ENCODE measurements around the gene PNMA3.
"Not testable (repeated sequence)": the region's sequence is repeated elsewhere in the genome, so short reads cannot be mapped to it uniquely, and the experiment has no call there.

Gene PNMA3

GRCh38 chrX:153074262-153074899, 18.1 kb downstream of the PNMA3 start:
- DNase-seq = no peak

GRCh38 chrX:153074935-153075334, 18.7 kb downstream of the PNMA3 start:
- DNase-seq = no peak

- no peak for DNase-seq
Observed at GRCh38 chrX:153075366-153075765, 19.1 kb downstream of the PNMA3 start.

- DNase-seq = not testable (repeated sequence)
Observed at GRCh38 chrX:153077437-153078135, 21.3 kb downstream of the PNMA3 start.

GRCh38 chrX:153083238-153083923, 27.1 kb downstream of the PNMA3 start:
- DNase-seq = not testable (repeated sequence)

- no peak for DNase-seq
Observed at GRCh38 chrX:153102418-153102817, 46.1 kb downstream of the PNMA3 start.

GRCh38 chrX:153104959-153105358, 48.7 kb downstream of the PNMA3 start:
- DNase-seq = not testable (repeated sequence)

GRCh38 chrX:153106092-153106801, 50.0 kb downstream of the PNMA3 start:
- not testable (repeated sequence) for DNase-seq
